M059J (cell line): ENCODE results near the gene BLACAT1. TPM values are rescaled to one million over a fixed set of nuclear protein-coding genes. Genes with fewer than 3 reads are reported as not detected.
"Not testable (repeated sequence)": the region's sequence is repeated elsewhere in the genome, so short reads cannot be mapped to it uniquely, and the experiment has no call there.

Experiments used
- DNase-seq: peaks from one replicate; pipeline ENCODE4 v3.0.0-alpha.2; 2012; ENCODE audit warnings: low read depth
- total RNA-seq: library from RNA; depleted of rRNA; stranded (reverse); fragments of >200 nt; shearing (Covaris generic); gene quantifications from 2 replicates; pipeline ENCODE4 v1.2.3, GENCODE V29; 2014

Gene BLACAT1
- total RNA-seq, 1 experiment from 2014 or later, result 0.15 TPM

- DNase-seq, result peak; percentile 67
Measured at GRCh38 chr1:205484985-205485967, 29.4 kb upstream of the BLACAT1 start.

- no peak for DNase-seq
Measured at GRCh38 chr1:205483372-205483771, 27.5 kb upstream of the BLACAT1 start.

- DNase-seq, result not testable (repeated sequence)
Measured at GRCh38 chr1:205482587-205482986, 26.7 kb upstream of the BLACAT1 start.

GRCh38 chr1:205481629-205482151, 25.8 kb upstream of the BLACAT1 start:
- DNase-seq, result no peak

GRCh38 chr1:205481218-205481617, 25.4 kb upstream of the BLACAT1 start:
- no peak for DNase-seq

- no peak for DNase-seq
Measured at GRCh38 chr1:205480349-205480985, 24.6 kb upstream of the BLACAT1 start.

GRCh38 chr1:205478985-205479384, 23.1 kb upstream of the BLACAT1 start:
- DNase-seq, result not testable (repeated sequence)

GRCh38 chr1:205477759-205478247, 22.0 kb upstream of the BLACAT1 start:
- DNase-seq, result peak; percentile 98

GRCh38 chr1:205477121-205477758, 21.4 kb upstream of the BLACAT1 start:
- peak; percentile 31 for DNase-seq

GRCh38 chr1:205476648-205477047, 20.8 kb upstream of the BLACAT1 start:
- no peak for DNase-seq

- DNase-seq, result no peak
Measured at GRCh38 chr1:205475855-205476254, 20.0 kb upstream of the BLACAT1 start.

GRCh38 chr1:205474571-205474970, 18.7 kb upstream of the BLACAT1 start:
- no peak for DNase-seq

GRCh38 chr1:205473966-205474365, 18.1 kb upstream of the BLACAT1 start:
- no peak for DNase-seq

GRCh38 chr1:205473475-205473874, 17.6 kb upstream of the BLACAT1 start:
- DNase-seq, result no peak

- no peak for DNase-seq
Measured at GRCh38 chr1:205472737-205473441, 17.0 kb upstream of the BLACAT1 start.

- DNase-seq, result no peak
Measured at GRCh38 chr1:205470131-205470530, 14.3 kb upstream of the BLACAT1 start.

- DNase-seq, result no peak
Measured at GRCh38 chr1:205466595-205467220, 10.9 kb upstream of the BLACAT1 start.

GRCh38 chr1:205465392-205465791, 9.5 kb upstream of the BLACAT1 start:
- DNase-seq, result no peak

GRCh38 chr1:205458777-205459566, 3.1 kb upstream of the BLACAT1 start:
- DNase-seq, result peak; percentile 69
